ENCODE data around the gene PSAPL1. TPM values are rescaled to one million over a fixed set of nuclear protein-coding genes. Genes with fewer than 3 reads are reported as not detected.

The PSAPL1 gene
- total RNA-seq, 2 experiments from 2014 or later, result not detected

- DNase-seq (peak; percentile 22), ATAC-seq (no peak)
- CTCF ChIA-PET, result no interaction called here
- no peak overlapping the region for H3K4me3 Mint-ChIP-seq
- H3K4me1 Mint-ChIP-seq, result no peaks in the 10 kb centered on the region
- H3K9me3 Mint-ChIP-seq (ENCODE audit: low read depth), result no peaks in the 10 kb centered on the region
- no peaks in the 10 kb centered on the region for H3K27me3 Mint-ChIP-seq
- H3K27ac Mint-ChIP-seq, result no peak overlapping the region
- no peaks in the 10 kb centered on the region for H3K36me3 Mint-ChIP-seq
Observed at GRCh38 chr4:7424553-7425111, 10.1 kb downstream of the PSAPL1 start.

- Mint-ChIP-seq H3K4me3 (no peak overlapping the region), H3K36me3 (no peaks in the 10 kb centered on the region), H3K9me3 (ENCODE audit: low read depth) (no peaks in the 10 kb centered on the region), H3K27me3 (no peaks in the 10 kb centered on the region), H3K27ac (no peak overlapping the region), H3K4me1 (no peaks in the 10 kb centered on the region)
- DNase-seq (peak; percentile 12), ATAC-seq (no peak)
- CTCF ChIA-PET, result no interaction called here
Observed at GRCh38 chr4:7423801-7424552, 10.8 kb downstream of the PSAPL1 start.

- no peak for ATAC-seq
- Mint-ChIP-seq H3K36me3 (no peaks in the 10 kb centered on the region), H3K27ac (no peak overlapping the region), H3K4me1 (no peaks in the 10 kb centered on the region), H3K27me3 (no peaks in the 10 kb centered on the region), H3K9me3 (ENCODE audit: low read depth) (no peaks in the 10 kb centered on the region), H3K4me3 (no peak overlapping the region)
- no peak for DNase-seq
- CTCF ChIA-PET, result no interaction called here
Observed at GRCh38 chr4:7423391-7423790, 11.3 kb downstream of the PSAPL1 start.

- no peaks in the 10 kb centered on the region for H3K27me3 Mint-ChIP-seq
- CTCF ChIA-PET, result no interaction called here
- no peak for ATAC-seq
- DNase-seq, result no peak
- no peaks in the 10 kb centered on the region for H3K36me3 Mint-ChIP-seq
- H3K4me1 Mint-ChIP-seq, result no peaks in the 10 kb centered on the region
- no peak overlapping the region for H3K4me3 Mint-ChIP-seq
- no peak overlapping the region for H3K27ac Mint-ChIP-seq
- H3K9me3 Mint-ChIP-seq (ENCODE audit: low read depth), result no peaks in the 10 kb centered on the region
Observed at GRCh38 chr4:7422898-7423180, 11.9 kb downstream of the PSAPL1 start.

GRCh38 chr4:7422151-7422897 lies 12.4 kb downstream of the PSAPL1 start:
- H3K9me3 Mint-ChIP-seq (ENCODE audit: low read depth), result no peaks in the 10 kb centered on the region
- H3K36me3 Mint-ChIP-seq, result no peaks in the 10 kb centered on the region
- H3K27me3 Mint-ChIP-seq, result no peaks in the 10 kb centered on the region
- no peak overlapping the region for H3K4me3 Mint-ChIP-seq
- CTCF ChIA-PET, result no interaction called here
- ATAC-seq (no peak), DNase-seq (no peak)
- H3K27ac Mint-ChIP-seq, result no peak overlapping the region
- no peaks in the 10 kb centered on the region for H3K4me1 Mint-ChIP-seq

- H3K36me3 Mint-ChIP-seq, result no peaks in the 10 kb centered on the region
- no peak for DNase-seq
- ATAC-seq, result no peak
- no peak overlapping the region for H3K27ac Mint-ChIP-seq
- no peaks in the 10 kb centered on the region for H3K4me1 Mint-ChIP-seq
- no peaks in the 10 kb centered on the region for H3K27me3 Mint-ChIP-seq
- H3K9me3 Mint-ChIP-seq (ENCODE audit: low read depth), result peaks cover 3% of the 10 kb centered on the region
- CTCF ChIA-PET, result no interaction called here
- H3K4me3 Mint-ChIP-seq, result no peak overlapping the region
Observed at GRCh38 chr4:7421356-7422150, 13.2 kb downstream of the PSAPL1 start.

GRCh38 chr4:7420661-7421040 lies 14.1 kb downstream of the PSAPL1 start:
- CTCF ChIA-PET, result no interaction called here
- Mint-ChIP-seq H3K27ac (no peak overlapping the region), H3K4me3 (no peak overlapping the region), H3K4me1 (no peaks in the 10 kb centered on the region), H3K27me3 (no peaks in the 10 kb centered on the region), H3K36me3 (no peaks in the 10 kb centered on the region), H3K9me3 (ENCODE audit: low read depth) (peaks cover 6% of the 10 kb centered on the region)
- ATAC-seq (no peak), DNase-seq (no peak)

- Mint-ChIP-seq H3K27me3 (no peaks in the 10 kb centered on the region), H3K27ac (no peak overlapping the region), H3K4me3 (no peak overlapping the region), H3K4me1 (no peaks in the 10 kb centered on the region), H3K36me3 (no peaks in the 10 kb centered on the region), H3K9me3 (ENCODE audit: low read depth) (peaks cover 6% of the 10 kb centered on the region)
- DNase-seq, result no peak
- no peak for ATAC-seq
- CTCF ChIA-PET, result no interaction called here
Observed at GRCh38 chr4:7419961-7420660, 14.6 kb downstream of the PSAPL1 start.

- H3K36me3 Mint-ChIP-seq, result no peaks in the 10 kb centered on the region
- ATAC-seq, result no peak
- DNase-seq, result no peak
- H3K9me3 Mint-ChIP-seq (ENCODE audit: low read depth), result peaks cover 6% of the 10 kb centered on the region
- H3K27me3 Mint-ChIP-seq, result peaks cover 8% of the 10 kb centered on the region
- H3K4me1 Mint-ChIP-seq, result no peaks in the 10 kb centered on the region
- no peak overlapping the region for H3K27ac Mint-ChIP-seq
- CTCF ChIA-PET, result no interaction called here
- no peak overlapping the region for H3K4me3 Mint-ChIP-seq
Observed at GRCh38 chr4:7418131-7418943, 16.4 kb downstream of the PSAPL1 start.

- no peaks in the 10 kb centered on the region for H3K4me1 Mint-ChIP-seq
- DNase-seq (no peak), ATAC-seq (no peak)
- H3K9me3 Mint-ChIP-seq (ENCODE audit: low read depth), result peaks cover 6% of the 10 kb centered on the region
- H3K27me3 Mint-ChIP-seq, result peaks cover 8% of the 10 kb centered on the region
- H3K27ac Mint-ChIP-seq, result no peak overlapping the region
- H3K36me3 Mint-ChIP-seq, result no peaks in the 10 kb centered on the region
- CTCF ChIA-PET, result no interaction called here
- H3K4me3 Mint-ChIP-seq, result no peak overlapping the region
Observed at GRCh38 chr4:7417639-7418038, 17.1 kb downstream of the PSAPL1 start.

GRCh38 chr4:7416745-7417432 lies 17.8 kb downstream of the PSAPL1 start:
- Mint-ChIP-seq H3K4me3 (no peak overlapping the region), H3K27me3 (peaks cover 8% of the 10 kb centered on the region), H3K4me1 (no peaks in the 10 kb centered on the region), H3K27ac (no peak overlapping the region), H3K36me3 (no peaks in the 10 kb centered on the region), H3K9me3 (ENCODE audit: low read depth) (peaks cover 6% of the 10 kb centered on the region)
- ATAC-seq, result no peak
- CTCF ChIA-PET, result no interaction called here
- no peak for DNase-seq

GRCh38 chr4:7415927-7416686 lies 18.6 kb downstream of the PSAPL1 start:
- DNase-seq (no peak), ATAC-seq (no peak)
- CTCF ChIA-PET, result no interaction called here
- no peaks in the 10 kb centered on the region for H3K4me1 Mint-ChIP-seq
- H3K36me3 Mint-ChIP-seq, result no peaks in the 10 kb centered on the region
- H3K27me3 Mint-ChIP-seq, result peaks cover 8% of the 10 kb centered on the region
- peaks cover 9% of the 10 kb centered on the region for H3K9me3 Mint-ChIP-seq (ENCODE audit: low read depth)
- H3K4me3 Mint-ChIP-seq, result no peak overlapping the region
- H3K27ac Mint-ChIP-seq, result no peak overlapping the region

Measured in activated CD8-positive, alpha-beta memory T cell treated with anti-CD3 and anti-CD28 coated beads, Interleukin-2, amount 10 ng/mL, durations not matched to agents 7 days and 5 days (primary cell).